Immature natural killer cell (primary cell): ENCODE measurements around the gene C20orf141. TPM values are rescaled to one million over a fixed set of nuclear protein-coding genes. Genes with fewer than 3 reads are reported as not detected.
"Not testable (repeated sequence)": the region's sequence is repeated elsewhere in the genome, so short reads cannot be mapped to it uniquely, and the experiment has no call there.

Source experiments
- DNase-seq, 3 donors: peaks; one replicate each; pipeline ENCODE4 v3.0.0; 2022; ENCODE audit warnings: mixed read lengths in 1 of 3
- H3K27ac Mint-ChIP-seq, 6 donors: one replicate each; pipeline ENCODE4 v1.8.0; 2020; ENCODE audit warnings: mixed read lengths in 6 of 6, mild to moderate bottlenecking in 5 of 6, inconsistent platforms in 4 of 6, moderate library complexity in 3 of 6
- H3K27me3 Mint-ChIP-seq, 3 donors: one replicate each; pipeline ENCODE4 v1.8.0; 2020 to 2021; ENCODE audit warnings: low read depth in 3 of 3, mild to moderate bottlenecking in 3 of 3, mixed read lengths in 3 of 3, moderate library complexity in 3 of 3, inconsistent platforms in 1 of 3
- H3K36me3 Mint-ChIP-seq, 3 donors: one replicate each; pipeline ENCODE4 v1.8.0; 2020; ENCODE audit warnings: mixed read lengths in 3 of 3, inconsistent platforms in 2 of 3, mild to moderate bottlenecking in 2 of 3
- H3K4me1 Mint-ChIP-seq, 2 donors: one replicate each; pipeline ENCODE4 v1.8.0; 2020; ENCODE audit warnings: inconsistent platforms in 2 of 2, mild to moderate bottlenecking in 2 of 2, mixed read lengths in 2 of 2, moderate library complexity in 1 of 2
- H3K4me3 Mint-ChIP-seq, 5 donors: one replicate each; pipeline ENCODE4 v1.8.0; 2020; ENCODE audit warnings: mild to moderate bottlenecking in 5 of 5, mixed read lengths in 5 of 5, inconsistent platforms in 3 of 5, moderate library complexity in 3 of 5
- H3K9me3 Mint-ChIP-seq, 6 donors: one replicate each; pipeline ENCODE4 v1.8.0; 2020; ENCODE audit warnings: mild to moderate bottlenecking in 6 of 6, mixed read lengths in 6 of 6, inconsistent platforms in 4 of 6, moderate library complexity in 3 of 6
- polyA plus RNA-seq, 3 donors: library from polyadenylated mRNA; unstranded; fragments of 300-500 nt; fragmentation: Illumina TruSeq; gene quantifications; one replicate each; pipeline ENCODE4 v1.2.3, GENCODE V29; 2021

C20orf141 gene
- polyA plus RNA-seq, 3 donors from 2014 or later, result not detected

DNA sequence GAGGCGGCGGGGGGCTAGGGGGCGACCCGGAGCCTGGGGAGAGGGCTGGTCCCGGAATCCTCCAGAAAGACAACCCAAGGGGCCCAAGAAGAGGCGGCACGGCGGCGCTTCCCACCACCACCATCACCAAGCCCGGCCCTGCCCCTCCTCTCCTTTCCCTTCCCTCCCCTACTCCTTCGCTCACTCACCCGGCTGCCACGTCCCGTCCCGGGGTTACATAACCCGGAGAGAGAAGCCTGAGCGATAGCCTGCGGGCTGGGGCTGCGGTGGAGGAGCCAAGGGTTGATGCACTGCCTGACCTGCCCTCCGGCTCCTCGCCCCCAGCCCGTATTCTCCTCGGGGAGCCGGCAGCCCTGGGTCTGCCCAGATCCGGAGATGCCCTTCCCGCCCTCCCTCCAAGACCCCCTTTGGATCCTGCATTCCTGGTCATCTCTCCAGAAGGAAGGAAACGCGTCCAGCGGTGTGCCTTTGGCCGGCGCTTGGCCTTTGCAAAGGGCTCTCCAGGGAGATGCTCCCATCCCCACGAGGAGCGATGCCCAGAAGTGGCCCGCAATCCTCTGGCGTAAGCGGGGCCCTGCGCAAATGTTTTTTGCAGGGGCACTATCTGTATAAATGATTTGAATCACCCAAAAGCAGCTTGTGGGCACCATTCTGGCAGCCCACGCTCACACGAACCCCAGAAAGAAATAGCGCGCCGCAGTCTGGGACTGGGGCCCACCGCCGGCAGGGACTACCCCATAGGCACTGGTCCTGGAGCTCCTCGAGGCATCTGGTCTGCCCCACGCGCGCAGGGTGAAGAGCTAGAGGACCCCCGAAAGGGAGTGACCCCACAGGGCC lies 9.7 kb upstream of the C20orf141 start:
- Mint-ChIP-seq H3K27ac (no peak overlapping the region), H3K36me3 (peaks cover 0 to 8% (median 0%) of the 10 kb centered on the region in 3 donors), H3K27me3 (peaks cover 21 to 29% (median 28%) of the 10 kb centered on the region in 3 donors), H3K9me3 (peaks cover 0 to under 1% (median 0%) of the 10 kb centered on the region in 6 donors), H3K4me1 (peaks cover 12 to 15% of the 10 kb centered on the region in 2 donors), H3K4me3 (no peak overlapping the region)
- DNase-seq, result no peak

DNA sequence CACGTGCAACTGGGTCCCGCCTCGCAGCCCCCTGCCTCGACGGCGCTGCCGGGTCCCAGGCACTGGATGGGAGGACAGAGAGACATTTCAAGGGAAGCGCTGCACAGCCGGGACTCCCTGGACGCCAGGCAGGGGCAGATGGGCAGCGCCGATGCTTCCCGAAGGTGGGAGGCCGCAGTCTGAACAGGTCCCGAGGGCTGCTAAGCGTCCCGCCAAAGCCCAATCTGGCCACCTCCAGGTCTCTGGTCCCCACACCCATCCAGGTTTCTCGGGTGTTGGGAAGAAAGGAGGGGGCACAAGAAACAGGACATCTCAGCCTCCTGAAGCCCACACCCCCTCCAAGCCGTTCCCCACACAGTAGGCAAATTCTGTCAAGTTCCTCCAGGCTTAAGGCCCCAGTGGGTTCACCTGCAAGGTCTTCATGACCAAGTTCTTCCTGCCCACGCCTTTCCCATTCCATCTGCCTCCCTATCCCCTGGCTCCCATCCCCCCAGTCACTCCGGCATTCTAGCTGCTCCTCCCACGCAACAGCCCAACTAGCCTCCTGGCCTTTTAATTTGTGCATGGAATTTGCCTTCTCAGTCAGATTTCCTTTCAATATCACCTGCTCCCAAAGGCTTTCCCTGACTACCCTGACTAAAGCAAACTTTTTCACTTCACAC lies 9.0 kb upstream of the C20orf141 start:
- Mint-ChIP-seq H3K27ac (no peak overlapping the region), H3K9me3 (no peaks in the 10 kb centered on the region), H3K36me3 (peaks cover 0 to 8% (median 0%) of the 10 kb centered on the region in 3 donors), H3K4me3 (peak overlapping the region in 1 of 5 donors; percentile 53), H3K4me1 (peaks cover 8% of the 10 kb centered on the region in 2 donors), H3K27me3 (peaks cover 20 to 26% (median 24%) of the 10 kb centered on the region in 3 donors)
- no peak for DNase-seq

DNA sequence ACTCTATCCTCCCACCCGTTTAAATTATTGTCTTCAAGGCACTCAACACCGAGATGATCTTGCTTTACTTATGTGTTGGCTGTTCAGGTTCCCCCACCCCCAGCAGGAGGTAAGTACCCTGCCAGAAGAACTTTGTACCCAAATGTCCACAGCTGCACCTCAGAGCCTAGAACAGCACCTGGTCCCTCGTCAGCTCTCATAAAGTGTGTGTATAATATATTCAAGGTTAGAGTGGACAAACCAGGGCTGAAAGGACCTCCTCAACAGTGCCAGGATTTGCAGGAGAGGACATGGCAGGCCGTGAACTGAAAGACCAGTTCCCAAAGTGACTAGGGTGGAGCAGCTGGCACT lies 8.5 kb upstream of the C20orf141 start:
- peak overlapping the region in 1 of 5 donors; percentile 53 for H3K4me3 Mint-ChIP-seq
- H3K27me3 Mint-ChIP-seq, result peaks cover 18 to 25% (median 24%) of the 10 kb centered on the region in 3 donors

DNA sequence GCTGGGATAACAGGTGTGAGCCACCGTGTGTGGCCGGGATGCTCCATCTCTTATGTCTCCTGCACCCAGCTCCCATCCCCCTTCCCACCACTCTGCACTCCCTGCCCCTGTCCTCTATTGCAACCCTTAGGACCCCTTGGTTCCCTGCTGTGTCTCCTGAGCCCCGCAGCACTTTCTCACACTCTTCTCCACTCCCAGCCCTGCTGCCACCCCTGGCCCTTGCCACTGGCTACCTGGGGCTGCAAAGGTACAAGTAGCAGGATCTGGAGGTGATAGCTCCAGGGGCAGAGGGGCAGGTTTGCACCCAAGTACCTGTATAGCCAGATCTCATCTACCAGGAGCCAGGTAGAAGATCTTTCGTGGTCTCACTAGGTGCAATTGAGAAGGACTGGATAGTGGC lies 7.8 kb upstream of the C20orf141 start:
- peaks cover 18 to 26% (median 22%) of the 10 kb centered on the region in 3 donors for H3K27me3 Mint-ChIP-seq
- no peak for DNase-seq
- no peak overlapping the region for H3K4me3 Mint-ChIP-seq
- no peak overlapping the region for H3K27ac Mint-ChIP-seq
- no peaks in the 10 kb centered on the region for H3K4me1 Mint-ChIP-seq
- peaks cover 2 to 8% (median 2%) of the 10 kb centered on the region in 3 donors for H3K36me3 Mint-ChIP-seq
- peaks cover 0 to 2% (median under 1%) of the 10 kb centered on the region in 6 donors for H3K9me3 Mint-ChIP-seq

More for the DNA sequence above, 8.5 kb upstream of the C20orf141 start:
- peaks cover 3% of the 10 kb centered on the region in 2 donors for H3K4me1 Mint-ChIP-seq
- H3K9me3 Mint-ChIP-seq, result no peaks in the 10 kb centered on the region
- no peak overlapping the region for H3K27ac Mint-ChIP-seq
- H3K36me3 Mint-ChIP-seq, result peaks cover 0 to 8% (median 0%) of the 10 kb centered on the region in 3 donors
- no peak for DNase-seq

DNA sequence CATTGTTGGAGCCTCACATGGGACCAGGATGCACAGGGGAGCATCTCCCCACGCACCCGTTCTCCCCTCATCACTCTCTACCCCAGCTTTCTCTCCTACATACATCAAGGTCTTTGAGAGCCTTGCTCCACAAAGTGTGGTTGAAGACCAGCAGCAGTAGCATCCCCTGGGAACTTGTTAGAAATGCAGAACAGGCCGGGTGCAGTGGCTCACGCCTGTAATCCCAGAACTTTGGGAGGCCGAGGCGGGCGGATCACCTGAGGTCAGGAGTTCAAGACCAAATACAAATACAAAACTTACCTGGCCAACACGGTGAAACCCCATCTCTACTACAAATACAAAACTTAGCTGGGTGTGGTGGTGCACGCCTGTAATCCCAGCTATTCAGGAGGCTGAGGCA lies 6.9 kb upstream of the C20orf141 start:
- peaks cover 13 to 29% (median 21%) of the 10 kb centered on the region in 3 donors for H3K27me3 Mint-ChIP-seq
- H3K27ac Mint-ChIP-seq, H3K4me1 Mint-ChIP-seq, H3K9me3 Mint-ChIP-seq, H3K4me3 Mint-ChIP-seq, DNase-seq, H3K36me3 Mint-ChIP-seq: not testable (repeated sequence)

DNA sequence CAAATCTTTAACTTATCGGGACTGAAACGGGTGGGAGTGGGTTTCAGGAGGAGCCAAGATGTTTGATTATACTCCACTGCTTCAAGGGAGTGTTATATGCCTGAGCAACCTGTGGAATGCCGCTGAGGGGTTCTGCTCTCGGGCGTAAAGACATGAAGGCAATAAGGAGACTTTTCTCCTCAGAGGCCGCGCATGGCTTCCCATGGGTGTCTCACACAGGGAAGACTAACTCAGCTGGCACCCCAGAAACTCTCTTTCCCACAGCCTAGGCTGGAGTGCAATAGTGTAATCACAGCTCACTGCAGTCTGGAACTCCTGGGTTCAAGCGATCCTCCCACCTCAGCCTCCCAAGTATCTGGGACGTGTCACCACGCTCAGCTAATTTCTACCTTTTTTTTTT lies 5.1 kb upstream of the C20orf141 start:
- Mint-ChIP-seq H3K36me3 (peaks cover 5 to 11% (median 10%) of the 10 kb centered on the region in 3 donors), H3K9me3 (peaks cover 0 to 9% (median 3%) of the 10 kb centered on the region in 6 donors), H3K4me3 (no peak overlapping the region), H3K4me1 (peaks cover 0 to 2% of the 10 kb centered on the region in 2 donors), H3K27me3 (peaks cover 7 to 22% (median 15%) of the 10 kb centered on the region in 3 donors), H3K27ac (no peak overlapping the region)
- no peak for DNase-seq

DNA sequence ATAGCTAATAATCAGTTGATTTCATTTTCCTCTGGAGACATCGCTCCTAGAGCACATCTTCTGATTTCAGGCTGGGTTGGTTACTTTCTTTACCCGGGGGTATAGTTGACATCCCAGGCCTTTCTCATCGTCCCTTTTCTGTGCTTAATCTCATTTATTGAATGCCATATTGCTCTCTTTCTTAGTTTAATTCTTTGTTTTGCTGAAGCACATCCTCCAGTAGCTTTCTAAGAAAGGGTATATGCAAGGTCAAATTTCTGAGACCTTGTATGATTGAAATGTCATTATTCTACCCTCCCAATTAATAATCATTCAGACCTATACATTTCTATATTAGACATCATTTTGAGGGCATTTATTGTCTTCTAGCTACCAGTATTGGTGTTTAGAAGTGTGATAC lies 2.6 kb upstream of the C20orf141 start:
- H3K4me1 Mint-ChIP-seq, result peaks cover 0 to 4% of the 10 kb centered on the region in 2 donors
- H3K27ac Mint-ChIP-seq, result no peak overlapping the region
- no peak for DNase-seq
- peaks cover 0 to 9% (median 3%) of the 10 kb centered on the region in 6 donors for H3K9me3 Mint-ChIP-seq
- H3K36me3 Mint-ChIP-seq, result peaks cover 0 to 11% (median 10%) of the 10 kb centered on the region in 3 donors
- peaks cover 4 to 16% (median 9%) of the 10 kb centered on the region in 3 donors for H3K27me3 Mint-ChIP-seq
- no peak overlapping the region for H3K4me3 Mint-ChIP-seq

DNA sequence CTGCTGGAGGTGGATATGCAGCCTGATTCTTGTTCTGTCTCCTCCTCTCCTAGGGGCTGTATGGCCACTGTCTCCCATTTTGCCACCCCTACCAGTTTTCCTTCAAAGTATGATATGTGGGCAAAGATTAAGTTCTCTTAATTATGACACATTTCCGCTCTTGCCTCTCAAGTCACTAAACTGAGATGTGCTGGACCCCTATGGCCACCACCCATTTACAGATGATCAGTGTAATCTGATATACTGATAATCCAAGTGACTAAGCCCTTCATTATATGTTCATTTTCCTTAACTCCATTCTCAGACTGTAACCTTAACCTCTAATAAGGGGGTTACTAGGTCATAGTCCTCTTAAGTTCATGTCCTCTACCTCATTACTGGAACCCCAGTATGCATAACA lies 711 bp upstream of the C20orf141 start:
- Mint-ChIP-seq H3K27me3 (peaks cover 2 to 11% (median 9%) of the 10 kb centered on the region in 3 donors), H3K4me1 (peaks cover 0 to 7% of the 10 kb centered on the region in 2 donors), H3K27ac (no peak overlapping the region), H3K36me3 (peaks cover 0 to 11% (median 10%) of the 10 kb centered on the region in 3 donors), H3K4me3 (no peak overlapping the region), H3K9me3 (peaks cover 0 to 9% (median 3%) of the 10 kb centered on the region in 6 donors)
- no peak for DNase-seq

DNA sequence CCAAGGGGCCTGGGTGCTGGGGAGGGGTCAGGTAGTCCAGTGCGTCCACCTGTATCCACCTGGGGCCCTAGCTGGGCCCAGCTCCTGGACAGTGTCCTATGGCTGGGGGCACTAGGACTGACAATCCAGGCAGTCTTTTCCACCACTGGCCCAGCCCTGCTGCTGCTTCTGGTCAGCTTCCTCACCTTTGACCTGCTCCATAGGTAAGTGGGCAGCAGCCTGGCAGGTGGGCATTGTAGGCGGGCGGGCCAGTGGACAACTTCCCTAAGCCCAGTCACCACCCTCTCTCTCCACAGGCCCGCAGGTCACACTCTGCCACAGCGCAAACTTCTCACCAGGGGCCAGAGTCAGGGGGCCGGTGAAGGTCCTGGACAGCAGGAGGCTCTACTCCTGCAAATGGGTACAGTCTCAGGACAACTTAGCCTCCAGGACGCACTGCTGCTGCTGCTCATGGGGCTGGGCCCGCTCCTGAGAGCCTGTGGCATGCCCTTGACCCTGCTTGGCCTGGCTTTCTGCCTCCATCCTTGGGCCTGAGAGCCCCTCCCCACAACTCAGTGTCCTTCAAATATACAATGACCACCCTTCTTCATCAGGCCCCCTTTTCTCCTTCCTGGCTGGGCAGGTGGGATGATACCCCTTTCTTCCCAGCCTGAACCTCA lies 584 bp downstream of the C20orf141 start:
- Mint-ChIP-seq H3K9me3 (peaks cover 0 to 9% (median 3%) of the 10 kb centered on the region in 6 donors), H3K27me3 (peaks cover 2 to 11% (median 9%) of the 10 kb centered on the region in 3 donors), H3K4me1 (peaks cover 7 to 14% of the 10 kb centered on the region in 2 donors), H3K4me3 (no peak overlapping the region), H3K36me3 (peaks cover 0 to 11% (median 10%) of the 10 kb centered on the region in 3 donors), H3K27ac (no peak overlapping the region)
- no peak for DNase-seq

DNA sequence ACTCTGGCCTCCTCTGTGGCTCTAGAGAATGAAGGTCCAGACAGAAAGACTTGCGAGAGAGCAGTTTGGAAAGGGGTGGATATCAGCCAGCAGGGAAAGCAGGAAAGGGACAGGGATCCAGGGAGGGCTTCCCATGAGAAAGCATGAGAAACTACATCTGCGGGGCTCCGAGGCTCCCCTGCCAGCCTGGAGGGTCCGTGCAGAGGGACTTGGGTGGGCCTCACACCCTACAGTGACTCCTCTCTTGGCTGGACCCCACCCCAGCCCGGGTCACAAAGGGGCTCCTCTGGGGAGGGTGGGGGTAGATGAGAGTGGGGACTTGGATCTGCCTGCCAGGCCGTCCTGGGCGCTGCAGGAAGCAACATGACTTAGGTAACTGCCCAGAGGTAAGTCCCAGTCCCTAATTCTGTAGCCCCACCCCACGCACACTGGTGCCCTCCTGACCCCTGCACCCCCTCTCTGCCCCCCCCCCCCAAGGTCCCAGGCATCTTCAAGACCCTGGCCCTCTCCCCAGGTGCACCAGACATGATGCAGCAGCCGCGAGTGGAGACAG lies 1.3 kb downstream of the C20orf141 start, which contains the start of gene TMEM239:
TMEM239 (plus strand) TSS at position 335 of the 553 bp plus-strand sequence; CDS start at position 526, 191 bp downstream.
- Mint-ChIP-seq H3K36me3 (peaks cover 0 to 11% (median 10%) of the 10 kb centered on the region in 3 donors), H3K27ac (peak within 1 kb of the TSS in 1 of 6 donors; percentile 49), H3K27me3 (peaks cover 2 to 9% (median 8%) of the 10 kb centered on the region in 3 donors), H3K9me3 (peaks cover 0 to 9% (median 3%) of the 10 kb centered on the region in 6 donors), H3K4me1 (peaks cover 8 to 18% of the 10 kb centered on the region in 2 donors), H3K4me3 (no peak within 1 kb of the TSS)
- DNase-seq, result no peak

DNA sequence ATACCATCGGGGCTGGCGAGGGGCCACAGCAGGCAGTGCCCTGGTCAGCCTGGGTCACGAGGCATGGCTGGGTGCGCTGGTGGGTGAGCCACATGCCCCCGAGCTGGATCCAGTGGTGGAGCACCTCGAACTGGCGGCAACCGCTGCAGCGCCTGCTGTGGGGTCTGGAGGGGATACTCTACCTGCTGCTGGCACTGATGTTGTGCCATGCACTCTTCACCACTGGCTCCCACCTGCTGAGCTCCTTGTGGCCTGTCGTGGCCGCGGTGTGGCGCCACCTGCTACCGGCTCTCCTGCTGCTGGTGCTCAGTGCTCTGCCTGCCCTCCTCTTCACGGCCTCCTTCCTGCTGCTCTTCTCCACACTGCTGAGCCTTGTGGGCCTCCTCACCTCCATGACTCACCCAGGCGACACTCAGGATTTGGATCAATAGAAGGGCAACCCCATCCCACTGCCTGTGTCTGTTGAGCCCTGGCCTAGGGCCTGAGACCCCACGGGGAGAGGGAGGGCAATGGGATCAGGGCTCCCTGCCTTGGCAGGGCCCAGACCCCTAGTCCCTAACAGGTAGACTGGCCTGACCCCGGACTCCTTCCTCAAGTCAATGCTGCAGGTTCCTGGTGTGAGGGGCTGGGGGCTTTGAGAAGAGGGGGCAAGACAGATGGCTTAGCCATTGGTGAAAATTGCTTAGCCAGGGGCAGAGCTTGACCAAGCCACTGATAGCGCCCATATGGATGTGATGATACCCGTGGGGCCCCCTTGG lies 2.0 kb downstream of the C20orf141 start:
- Mint-ChIP-seq H3K9me3 (peaks cover 0 to 9% (median 3%) of the 10 kb centered on the region in 6 donors), H3K4me1 (peaks cover 12 to 22% of the 10 kb centered on the region in 2 donors), H3K4me3 (no peak overlapping the region), H3K36me3 (peaks cover 0 to 11% (median 10%) of the 10 kb centered on the region in 3 donors), H3K27me3 (peaks cover 2 to 10% (median 7%) of the 10 kb centered on the region in 3 donors), H3K27ac (peak overlapping the region in 1 of 6 donors; percentile 49)
- DNase-seq, result peak in 1 of 3 donors; percentile 29

DNA sequence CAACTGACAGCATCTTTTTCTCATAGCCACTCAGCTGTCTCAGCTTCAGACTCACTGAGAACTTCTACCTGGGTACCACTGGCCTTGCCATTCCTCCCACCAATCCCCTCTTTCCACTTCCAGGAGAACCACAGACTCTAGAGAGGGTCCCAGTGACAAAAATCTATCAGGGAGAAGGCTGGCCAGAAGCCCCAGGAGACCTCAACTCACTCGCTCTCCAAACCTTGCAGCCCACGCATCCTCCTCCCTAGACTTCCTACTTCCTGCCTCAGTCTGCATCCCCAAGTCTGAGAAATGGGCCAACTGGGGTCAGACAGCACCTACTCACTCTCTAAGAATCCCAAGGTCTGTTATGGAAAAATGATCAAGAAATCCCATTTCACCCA lies 2.5 kb downstream of the C20orf141 start:
- Mint-ChIP-seq H3K4me1 (peaks cover 18 to 27% of the 10 kb centered on the region in 2 donors), H3K9me3 (peaks cover 0 to 4% (median 2%) of the 10 kb centered on the region in 6 donors), H3K27me3 (peaks cover 2 to 10% (median 5%) of the 10 kb centered on the region in 3 donors), H3K27ac (peak overlapping the region in 1 of 6 donors; percentile 57), H3K4me3 (no peak overlapping the region), H3K36me3 (peaks cover 0 to 6% (median 4%) of the 10 kb centered on the region in 3 donors)
- no peak for DNase-seq
